ENCODE data around the gene LIMS2. TPM values are rescaled to one million over a fixed set of nuclear protein-coding genes. Genes with fewer than 3 reads are reported as not detected.

LIMS2 gene
- total RNA-seq, 1 donor from 2014 or later, result 8.2 TPM

GRCh38 chr2:127678991-127679390, 3.7 kb upstream of the LIMS2 start:
- Mint-ChIP-seq H3K4me3 (ENCODE audit: low read depth) (no peak overlapping the region), H3K9me3 (no peaks in the 10 kb centered on the region), H3K36me3 (ENCODE audit: low read depth) (no peaks in the 10 kb centered on the region), H3K4me1 (ENCODE audit: low read depth) (peaks cover 7% of the 10 kb centered on the region), H3K27ac (no peak overlapping the region), H3K27me3 (ENCODE audit: low read depth) (peaks cover 54% of the 10 kb centered on the region)
- intact Hi-C loops (cut with micrococcal nuclease), result no loop called here
- no peak for DNase-seq (ENCODE audit: low spot score)

DNA sequence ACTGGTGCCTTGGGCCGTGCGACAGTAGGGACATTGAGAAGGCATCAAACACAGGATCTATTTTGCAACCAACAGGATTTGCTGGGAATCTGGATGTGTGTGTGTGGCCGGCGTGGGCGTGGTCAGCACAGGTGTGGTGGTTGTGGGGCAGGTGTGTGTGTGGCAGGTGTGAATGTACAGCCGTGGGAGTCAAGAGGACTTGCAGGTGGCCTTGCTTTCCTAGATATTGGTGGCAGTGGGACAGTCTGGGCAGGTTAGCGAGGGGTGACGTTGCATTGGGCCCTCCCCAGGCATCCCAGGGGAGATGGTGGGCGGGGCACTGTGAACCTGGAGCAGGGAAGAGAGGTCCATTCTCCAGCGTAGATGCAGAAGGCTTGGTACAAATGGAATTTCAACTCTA, 3.2 kb upstream of the LIMS2 start:
- intact Hi-C loops (cut with micrococcal nuclease), result no loop called here
- Mint-ChIP-seq H3K4me3 (ENCODE audit: low read depth) (no peak overlapping the region), H3K9me3 (no peaks in the 10 kb centered on the region), H3K27me3 (ENCODE audit: low read depth) (peaks cover 54% of the 10 kb centered on the region), H3K27ac (no peak overlapping the region), H3K36me3 (ENCODE audit: low read depth) (no peaks in the 10 kb centered on the region), H3K4me1 (ENCODE audit: low read depth) (peaks cover 7% of the 10 kb centered on the region)
- no peak for DNase-seq (ENCODE audit: low spot score)

GRCh38 chr2:127676906-127677305, 1.6 kb upstream of the LIMS2 start:
- intact Hi-C loops (cut with micrococcal nuclease), result no loop called here
- Mint-ChIP-seq H3K4me3 (ENCODE audit: low read depth) (no peak overlapping the region), H3K27me3 (ENCODE audit: low read depth) (peaks cover 64% of the 10 kb centered on the region)

DNA sequence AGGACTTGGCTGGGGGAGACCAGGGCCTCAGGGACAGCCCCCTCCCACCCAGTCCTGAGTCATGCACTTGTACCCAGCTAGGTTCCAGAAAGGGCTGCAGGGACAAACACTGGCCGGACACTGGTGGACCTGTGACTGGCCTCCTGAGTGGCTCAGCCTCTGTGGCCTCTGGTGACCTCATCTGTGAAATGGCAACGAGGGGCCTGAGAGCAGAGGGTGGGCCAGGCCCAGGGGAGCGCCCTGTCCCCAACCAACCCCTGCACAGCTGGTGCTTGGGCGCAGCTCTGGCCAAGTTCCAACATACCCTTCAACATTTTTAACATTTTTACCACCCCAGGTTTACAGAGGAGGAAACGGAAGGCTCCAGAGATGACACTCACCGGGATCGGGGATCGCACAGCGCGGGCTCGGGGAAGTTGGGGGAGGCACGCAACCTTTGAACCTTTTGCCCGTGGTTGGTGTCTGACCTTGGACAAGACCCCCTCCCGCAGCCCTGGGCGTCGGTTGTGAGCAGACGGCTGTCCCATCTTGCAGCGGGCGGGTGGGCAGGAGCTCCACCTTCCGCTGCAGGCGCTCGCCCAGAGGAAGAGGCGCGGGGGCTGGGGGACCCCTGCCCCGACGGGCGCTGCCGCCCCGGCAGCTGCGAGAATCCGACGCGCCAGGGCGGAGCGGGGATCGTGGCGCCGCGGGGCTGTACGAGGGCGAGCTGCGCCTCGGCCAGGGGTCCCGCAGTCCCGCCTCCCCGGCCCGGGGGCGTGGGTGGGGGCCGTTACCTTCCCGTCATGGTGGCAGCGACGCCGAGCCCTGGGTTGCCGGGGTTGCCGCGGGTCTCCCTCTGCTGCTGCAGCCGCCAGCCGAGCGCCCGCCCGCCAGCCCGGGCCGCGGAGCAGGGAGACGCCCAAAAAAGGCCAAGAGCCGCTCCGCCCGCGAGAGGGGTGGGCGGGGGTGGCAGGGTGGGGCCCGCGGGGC, 805 bp downstream of the LIMS2 start:
- no peak overlapping the region for H3K27ac Mint-ChIP-seq

More at GRCh38 chr2:127676906-127677305, 1.6 kb upstream of the LIMS2 start:
- H3K4me1 Mint-ChIP-seq (ENCODE audit: low read depth), result peaks cover 3% of the 10 kb centered on the region
- no peak for DNase-seq (ENCODE audit: low spot score)
- no peaks in the 10 kb centered on the region for H3K36me3 Mint-ChIP-seq (ENCODE audit: low read depth)
- H3K9me3 Mint-ChIP-seq, result no peaks in the 10 kb centered on the region
- no peak overlapping the region for H3K27ac Mint-ChIP-seq

GRCh38 chr2:127673291-127674069, 1.9 kb downstream of the LIMS2 start:
- Mint-ChIP-seq H3K4me3 (ENCODE audit: low read depth) (peak overlapping the region; percentile 73), H3K9me3 (no peaks in the 10 kb centered on the region), H3K36me3 (ENCODE audit: low read depth) (no peaks in the 10 kb centered on the region), H3K27me3 (ENCODE audit: low read depth) (peaks cover 71% of the 10 kb centered on the region), H3K27ac (no peak overlapping the region), H3K4me1 (ENCODE audit: low read depth) (peaks cover 3% of the 10 kb centered on the region)
- no peak for DNase-seq (ENCODE audit: low spot score)
- intact Hi-C loops (cut with micrococcal nuclease), result no loop called here

More for the DNA sequence above, 805 bp downstream of the LIMS2 start:
- H3K4me3 Mint-ChIP-seq (ENCODE audit: low read depth), result peak overlapping the region; percentile 73
- H3K27me3 Mint-ChIP-seq (ENCODE audit: low read depth), result peaks cover 70% of the 10 kb centered on the region
- no peaks in the 10 kb centered on the region for H3K36me3 Mint-ChIP-seq (ENCODE audit: low read depth)
- peaks cover 3% of the 10 kb centered on the region for H3K4me1 Mint-ChIP-seq (ENCODE audit: low read depth)
- DNase-seq (ENCODE audit: low spot score), result no peak
- intact Hi-C loops (cut with micrococcal nuclease), result no loop called here
- no peaks in the 10 kb centered on the region for H3K9me3 Mint-ChIP-seq

DNA sequence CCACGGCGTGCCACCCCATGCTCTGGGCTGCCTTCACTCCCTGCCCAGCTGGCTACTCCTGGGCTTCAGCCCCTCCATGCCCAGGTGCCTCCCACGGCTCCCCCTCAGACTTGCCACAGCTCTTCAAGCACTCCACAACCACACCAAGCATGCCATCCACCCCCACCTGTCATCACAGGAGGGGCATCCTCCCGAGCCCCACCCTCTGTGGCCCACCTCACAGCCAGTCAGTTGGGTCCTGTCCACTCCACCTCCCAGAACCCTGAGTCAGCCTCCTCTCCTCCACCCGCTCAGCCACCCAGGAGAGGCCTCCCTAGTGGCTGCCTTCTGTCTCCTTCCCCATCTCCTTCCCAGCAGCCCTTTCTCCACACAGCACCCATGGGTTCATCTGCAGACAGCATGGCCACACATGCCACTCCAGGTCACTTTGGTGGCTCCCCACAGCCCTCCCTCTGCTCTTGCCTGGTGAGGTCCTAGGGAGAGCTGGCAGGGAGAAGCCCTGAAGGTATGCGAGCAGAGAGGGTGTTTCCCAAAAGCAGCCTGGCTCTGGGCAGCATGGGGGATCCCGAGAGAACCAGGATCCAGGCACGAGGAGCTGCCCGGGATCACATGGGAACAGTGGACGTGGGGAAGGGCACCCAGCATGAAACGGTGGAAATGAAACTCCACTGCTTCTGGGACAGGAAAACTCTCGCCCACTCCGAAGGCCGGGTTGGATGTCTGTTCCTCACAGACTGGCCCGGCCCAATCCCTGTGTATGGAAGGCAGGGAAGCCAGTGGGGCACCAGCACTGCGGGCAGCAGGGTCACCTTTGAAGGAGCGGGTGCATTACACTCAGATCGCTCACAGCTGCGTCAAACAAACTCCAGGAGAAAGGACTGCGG, 2.7 kb downstream of the LIMS2 start:
- Mint-ChIP-seq H3K9me3 (no peaks in the 10 kb centered on the region), H3K4me1 (ENCODE audit: low read depth) (peaks cover 3% of the 10 kb centered on the region), H3K27ac (no peak overlapping the region), H3K36me3 (ENCODE audit: low read depth) (no peaks in the 10 kb centered on the region), H3K27me3 (ENCODE audit: low read depth) (peaks cover 63% of the 10 kb centered on the region), H3K4me3 (ENCODE audit: low read depth) (no peak overlapping the region)
- intact Hi-C loops (cut with micrococcal nuclease), result no loop called here
- DNase-seq (ENCODE audit: low spot score), result no peak

DNA sequence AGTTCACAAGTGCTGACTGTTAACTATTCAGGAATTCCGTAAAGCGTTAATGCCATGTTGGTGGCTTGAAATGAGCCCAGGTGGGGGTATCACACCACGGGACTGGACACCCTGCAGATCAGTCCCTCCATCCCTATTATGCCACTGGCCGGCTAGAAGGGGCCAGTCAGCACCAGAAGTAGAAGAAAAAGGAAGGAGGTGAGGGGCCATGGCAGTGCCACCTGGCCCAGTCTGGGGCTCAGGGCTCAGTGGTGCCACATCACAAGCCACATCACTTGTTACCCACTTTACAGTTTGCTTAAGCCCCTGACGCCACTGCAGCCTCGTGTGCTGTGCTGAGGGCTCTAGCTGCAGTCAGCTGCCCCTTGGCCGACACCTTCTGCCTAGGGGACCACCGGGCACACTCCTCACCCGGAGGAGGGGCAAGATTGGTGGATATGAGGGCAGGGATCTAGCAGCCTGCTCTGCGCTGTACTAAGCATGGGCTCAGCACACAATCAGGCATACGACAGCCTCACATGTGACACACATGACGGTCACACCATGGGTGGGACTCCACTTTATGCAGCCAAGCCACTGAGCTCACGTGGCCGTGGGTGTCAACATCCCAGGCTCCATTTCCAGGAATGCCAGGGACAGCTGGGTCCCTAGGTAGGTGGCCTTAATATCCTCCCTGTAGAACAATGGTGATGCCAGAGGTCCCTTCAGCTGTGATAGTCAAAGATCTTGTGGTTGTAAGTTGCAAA, 3.6 kb downstream of the LIMS2 start:
- H3K4me3 Mint-ChIP-seq (ENCODE audit: low read depth), result no peak overlapping the region

GRCh38 chr2:127670957-127671290, 4.4 kb downstream of the LIMS2 start:
- DNase-seq (ENCODE audit: low spot score), result no peak
- no peak overlapping the region for H3K27ac Mint-ChIP-seq
- H3K4me1 Mint-ChIP-seq (ENCODE audit: low read depth), result peaks cover 3% of the 10 kb centered on the region
- peaks cover 63% of the 10 kb centered on the region for H3K27me3 Mint-ChIP-seq (ENCODE audit: low read depth)
- H3K4me3 Mint-ChIP-seq (ENCODE audit: low read depth), result no peak overlapping the region
- no peaks in the 10 kb centered on the region for H3K9me3 Mint-ChIP-seq
- intact Hi-C loops (cut with micrococcal nuclease), result no loop called here
- H3K36me3 Mint-ChIP-seq (ENCODE audit: low read depth), result no peaks in the 10 kb centered on the region

More for the DNA sequence above, 3.6 kb downstream of the LIMS2 start:
- Mint-ChIP-seq H3K36me3 (ENCODE audit: low read depth) (no peaks in the 10 kb centered on the region), H3K4me1 (ENCODE audit: low read depth) (peaks cover 3% of the 10 kb centered on the region), H3K27me3 (ENCODE audit: low read depth) (peaks cover 62% of the 10 kb centered on the region), H3K9me3 (no peaks in the 10 kb centered on the region), H3K27ac (no peak overlapping the region)
- no peak for DNase-seq (ENCODE audit: low spot score)
- intact Hi-C loops (cut with micrococcal nuclease), result no loop called here

DNA sequence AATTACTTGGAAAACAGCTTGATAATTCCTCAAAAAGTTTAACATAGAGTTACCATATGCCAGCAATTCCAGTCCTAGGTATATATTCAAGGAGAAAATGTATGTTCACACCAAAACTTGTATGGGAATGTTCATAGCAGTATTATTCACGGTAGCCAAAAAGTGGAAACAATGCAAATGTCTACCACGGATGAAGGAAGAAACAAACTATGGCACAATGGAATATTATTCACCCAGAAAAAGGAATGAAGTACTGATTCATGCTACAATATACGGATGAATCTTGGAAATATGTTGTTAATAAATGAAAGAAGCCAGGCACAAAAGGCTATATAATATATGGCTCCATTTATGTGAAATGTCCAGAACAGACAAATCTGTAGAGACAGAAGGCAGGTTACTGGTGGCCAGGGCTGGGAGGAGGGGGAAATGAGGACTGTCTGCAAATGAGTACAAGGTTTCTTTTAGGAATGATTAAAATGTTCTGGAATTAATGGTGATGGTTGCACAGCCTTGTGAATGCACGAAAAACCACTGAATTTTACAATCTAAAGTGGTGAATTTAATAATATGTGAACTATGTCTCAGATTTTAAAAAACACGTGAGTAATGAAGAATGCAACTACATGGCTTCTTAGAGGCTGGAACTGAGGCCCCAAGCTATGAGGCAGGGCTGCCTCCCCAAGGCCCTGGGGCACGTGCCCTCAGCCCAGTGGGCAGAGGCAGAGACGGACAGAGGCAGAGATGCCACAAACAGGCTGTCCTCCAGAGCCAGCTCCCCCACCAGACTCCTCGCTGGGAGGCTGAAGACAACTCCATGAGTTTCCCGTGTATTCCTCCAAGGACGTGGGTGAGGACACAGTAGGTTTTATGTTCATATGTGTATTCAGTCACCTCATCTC, 5.0 kb downstream of the LIMS2 start:
- no peak for DNase-seq (ENCODE audit: low spot score)
- no peak overlapping the region for H3K27ac Mint-ChIP-seq
- H3K4me3 Mint-ChIP-seq (ENCODE audit: low read depth), result no peak overlapping the region
- H3K4me1 Mint-ChIP-seq (ENCODE audit: low read depth), result peaks cover 3% of the 10 kb centered on the region
- intact Hi-C loops (cut with micrococcal nuclease), result no loop called here
- no peaks in the 10 kb centered on the region for H3K9me3 Mint-ChIP-seq
- H3K36me3 Mint-ChIP-seq (ENCODE audit: low read depth), result no peaks in the 10 kb centered on the region
- peaks cover 65% of the 10 kb centered on the region for H3K27me3 Mint-ChIP-seq (ENCODE audit: low read depth)

GRCh38 chr2:127669056-127669455, 6.3 kb downstream of the LIMS2 start:
- DNase-seq (ENCODE audit: low spot score), result no peak

DNA sequence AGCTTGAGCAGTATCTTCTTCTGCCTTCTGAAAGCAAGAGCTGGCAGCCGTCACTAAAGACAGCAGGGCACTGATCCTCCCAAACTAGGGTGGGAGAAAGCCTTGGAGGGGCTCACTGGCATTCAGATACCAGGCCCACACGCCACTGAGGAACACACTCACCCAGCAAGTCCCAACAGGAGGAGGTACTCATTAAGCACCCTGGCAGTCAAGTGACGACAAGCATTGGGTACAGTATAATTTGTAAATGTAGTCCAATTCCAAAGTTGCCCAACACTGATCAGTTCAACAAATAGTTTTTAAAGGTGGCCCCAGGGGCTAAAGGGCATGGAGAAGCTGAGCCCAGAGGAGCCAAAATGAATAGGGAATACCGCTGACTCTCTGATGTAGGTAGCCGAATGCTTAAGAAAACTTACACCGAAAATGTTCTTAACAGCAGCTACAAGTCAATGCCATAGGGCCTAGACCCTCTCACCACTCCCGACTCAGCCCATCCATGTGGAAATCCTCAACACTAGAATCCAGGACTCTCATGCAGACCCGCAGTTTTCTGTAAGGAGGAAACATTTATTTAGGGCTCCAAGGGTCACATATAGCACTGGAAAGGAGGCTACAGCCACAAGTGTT, 9.9 kb downstream of the LIMS2 start:
- Mint-ChIP-seq H3K9me3 (no peaks in the 10 kb centered on the region), H3K4me1 (ENCODE audit: low read depth) (no peaks in the 10 kb centered on the region), H3K36me3 (ENCODE audit: low read depth) (no peaks in the 10 kb centered on the region), H3K27me3 (ENCODE audit: low read depth) (peaks cover 67% of the 10 kb centered on the region), H3K4me3 (ENCODE audit: low read depth) (no peak overlapping the region), H3K27ac (no peak overlapping the region)
- no peak for DNase-seq (ENCODE audit: low spot score)
- intact Hi-C loops (cut with micrococcal nuclease), result no loop called here

More at GRCh38 chr2:127669056-127669455, 6.3 kb downstream of the LIMS2 start:
- Mint-ChIP-seq H3K4me3 (ENCODE audit: low read depth) (no peak overlapping the region), H3K9me3 (no peaks in the 10 kb centered on the region), H3K27ac (no peak overlapping the region), H3K4me1 (ENCODE audit: low read depth) (no peaks in the 10 kb centered on the region), H3K36me3 (ENCODE audit: low read depth) (no peaks in the 10 kb centered on the region), H3K27me3 (ENCODE audit: low read depth) (peaks cover 70% of the 10 kb centered on the region)
- intact Hi-C loops (cut with micrococcal nuclease), result no loop called here
